ENCODE results near the gene CELF4.

DNA sequence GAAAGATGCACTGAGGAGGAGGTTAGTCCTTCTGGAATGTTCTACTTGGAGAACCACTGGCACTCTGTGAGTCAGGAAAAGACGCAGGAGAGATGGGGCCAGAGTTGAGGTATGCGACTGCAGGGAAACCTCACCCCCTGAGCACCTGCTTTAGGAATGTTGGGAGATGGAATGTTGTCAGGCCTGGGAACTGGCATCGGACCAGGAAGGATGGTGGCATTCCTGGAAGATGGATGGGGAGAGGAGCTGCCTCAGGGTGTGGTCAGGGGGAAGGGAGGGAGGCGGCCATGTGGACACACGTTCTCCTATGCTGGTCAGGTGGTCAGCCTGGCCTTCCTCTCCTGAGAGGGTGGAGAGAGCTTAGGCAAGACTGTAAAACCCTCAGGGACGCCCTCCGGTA, 146.3 kb downstream of the CELF4 start:
- no peak for TF ChIP-seq POLR2AphosphoS5 (IDR thresholded peaks at IDR 0.05; ENCODE audit: low read depth, low read length)
- TF ChIP-seq, protein P1, sequence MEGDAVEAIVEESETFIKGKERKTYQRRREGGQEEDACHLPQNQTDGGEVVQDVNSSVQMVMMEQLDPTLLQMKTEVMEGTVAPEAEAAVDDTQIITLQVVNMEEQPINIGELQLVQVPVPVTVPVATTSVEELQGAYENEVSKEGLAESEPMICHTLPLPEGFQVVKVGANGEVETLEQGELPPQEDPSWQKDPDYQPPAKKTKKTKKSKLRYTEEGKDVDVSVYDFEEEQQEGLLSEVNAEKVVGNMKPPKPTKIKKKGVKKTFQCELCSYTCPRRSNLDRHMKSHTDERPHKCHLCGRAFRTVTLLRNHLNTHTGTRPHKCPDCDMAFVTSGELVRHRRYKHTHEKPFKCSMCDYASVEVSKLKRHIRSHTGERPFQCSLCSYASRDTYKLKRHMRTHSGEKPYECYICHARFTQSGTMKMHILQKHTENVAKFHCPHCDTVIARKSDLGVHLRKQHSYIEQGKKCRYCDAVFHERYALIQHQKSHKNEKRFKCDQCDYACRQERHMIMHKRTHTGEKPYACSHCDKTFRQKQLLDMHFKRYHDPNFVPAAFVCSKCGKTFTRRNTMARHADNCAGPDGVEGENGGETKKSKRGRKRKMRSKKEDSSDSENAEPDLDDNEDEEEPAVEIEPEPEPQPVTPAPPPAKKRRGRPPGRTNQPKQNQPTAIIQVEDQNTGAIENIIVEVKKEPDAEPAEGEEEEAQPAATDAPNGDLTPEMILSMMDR (IDR thresholded peaks at IDR 0.05) = no peak
- TF ChIP-seq, protein P2, sequence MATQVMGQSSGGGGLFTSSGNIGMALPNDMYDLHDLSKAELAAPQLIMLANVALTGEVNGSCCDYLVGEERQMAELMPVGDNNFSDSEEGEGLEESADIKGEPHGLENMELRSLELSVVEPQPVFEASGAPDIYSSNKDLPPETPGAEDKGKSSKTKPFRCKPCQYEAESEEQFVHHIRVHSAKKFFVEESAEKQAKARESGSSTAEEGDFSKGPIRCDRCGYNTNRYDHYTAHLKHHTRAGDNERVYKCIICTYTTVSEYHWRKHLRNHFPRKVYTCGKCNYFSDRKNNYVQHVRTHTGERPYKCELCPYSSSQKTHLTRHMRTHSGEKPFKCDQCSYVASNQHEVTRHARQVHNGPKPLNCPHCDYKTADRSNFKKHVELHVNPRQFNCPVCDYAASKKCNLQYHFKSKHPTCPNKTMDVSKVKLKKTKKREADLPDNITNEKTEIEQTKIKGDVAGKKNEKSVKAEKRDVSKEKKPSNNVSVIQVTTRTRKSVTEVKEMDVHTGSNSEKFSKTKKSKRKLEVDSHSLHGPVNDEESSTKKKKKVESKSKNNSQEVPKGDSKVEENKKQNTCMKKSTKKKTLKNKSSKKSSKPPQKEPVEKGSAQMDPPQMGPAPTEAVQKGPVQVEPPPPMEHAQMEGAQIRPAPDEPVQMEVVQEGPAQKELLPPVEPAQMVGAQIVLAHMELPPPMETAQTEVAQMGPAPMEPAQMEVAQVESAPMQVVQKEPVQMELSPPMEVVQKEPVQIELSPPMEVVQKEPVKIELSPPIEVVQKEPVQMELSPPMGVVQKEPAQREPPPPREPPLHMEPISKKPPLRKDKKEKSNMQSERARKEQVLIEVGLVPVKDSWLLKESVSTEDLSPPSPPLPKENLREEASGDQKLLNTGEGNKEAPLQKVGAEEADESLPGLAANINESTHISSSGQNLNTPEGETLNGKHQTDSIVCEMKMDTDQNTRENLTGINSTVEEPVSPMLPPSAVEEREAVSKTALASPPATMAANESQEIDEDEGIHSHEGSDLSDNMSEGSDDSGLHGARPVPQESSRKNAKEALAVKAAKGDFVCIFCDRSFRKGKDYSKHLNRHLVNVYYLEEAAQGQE (IDR thresholded peaks at IDR 0.05; ENCODE audit: insufficient read depth in 1 of 2, low read depth in 2 of 2, low read length in 1 of 2) = no peak
- no peak for TF ChIP-seq TCF7L2 (IDR thresholded peaks at IDR 0.05; ENCODE audit: low read depth, low read length)
- no peak for TF ChIP-seq SIN3A (IDR thresholded peaks at IDR 0.05; ENCODE audit: borderline replicate concordance, insufficient read depth, low read depth, low read length)
